Heart left ventricle (tissue), 16 donors: ENCODE data around the gene NTRK3. TPM values are rescaled to one million over a fixed set of nuclear protein-coding genes. Genes with fewer than 3 reads are reported as not detected.

ENCODE experiments used
- ATAC-seq, 4 donors: fragments of 200-7000 bp; cut with Tn5 transposase; one replicate each; pipeline ENCODE4 v1.9.1; 2020 to 2022; ENCODE audit warnings: moderate library complexity in 4 of 4, mild to moderate bottlenecking in 3 of 4, moderate number of reproducible peaks in 1 of 4
- DNase-seq, 5 donors: peaks; one replicate each; pipeline ENCODE4 v3.0.0-alpha.2; 2020
- H3K27ac ChIP-seq, 12 donors: fragments of 200-600 bp; sonication (generic) in 4 of 12; one replicate each; pipeline versions ENCODE4 v1.5.0 to v1.8.0; 2016 to 2022; ENCODE audit warnings: mild to moderate bottlenecking in 2 of 12
- H3K27me3 ChIP-seq, 9 donors: fragments of 200-600 bp; sonication (generic) in 2 of 9; one replicate each; pipeline versions ENCODE4 v1.5.1 to v1.8.0; 2016 to 2022; ENCODE audit warnings: mild to moderate bottlenecking in 3 of 9
- H3K36me3 ChIP-seq, 9 donors: fragments of 200-600 bp; sonication (generic) in 2 of 9; one replicate each; pipeline versions ENCODE4 v1.5.0 to v1.8.0; 2018 to 2022; ENCODE audit warnings: mild to moderate bottlenecking in 2 of 9
- H3K4me1 ChIP-seq, 12 donors: fragments of 200-600 bp; sonication (generic) in 4 of 12; one replicate each; pipeline versions ENCODE4 v1.5.0 to v1.8.0; 2016 to 2022; ENCODE audit warnings: mild to moderate bottlenecking in 3 of 12
- H3K4me3 ChIP-seq, 12 donors: fragments of 200-600 bp; sonication (generic) in 4 of 12; one replicate each; pipeline versions ENCODE4 v1.5.0 to v1.8.0; 2017 to 2022; ENCODE audit warnings: mild to moderate bottlenecking in 9 of 12, moderate library complexity in 4 of 12
- H3K9me3 ChIP-seq, 12 donors: fragments of 200-600 bp; sonication (generic) in 4 of 12; one replicate each; pipeline versions ENCODE4 v1.5.0 to v1.8.0; 2016 to 2022; ENCODE audit warnings: mild to moderate bottlenecking in 1 of 12
- POLR2A ChIP-seq, 2 donors: fragments of 450-650 bp; IDR thresholded peaks; one replicate each; pipeline ENCODE4 v1.6.1; 2017; ENCODE audit warnings: antibody characterized with exemption in 2 of 2, mild to moderate bottlenecking in 2 of 2, moderate library complexity in 2 of 2
- WGBS, 4 donors: extraction: QIAGEN DNeasy Blood & Tissue Kit in 2 of 4; methylation state at CpG; one replicate each; pipeline versions ENCODE4 v1.1.5 to v1.1.7; 2013 to 2018; 5-methylcytosine and 5-hydroxymethylcytosine counted together
- intact Hi-C, 10 donors: fragments of 100-400 bp; cut with DNase I; formaldehyde crosslinking; loops; one replicate each; pipeline versions ENCODE4 v1.11.1 to v1.14.2; 2022
- polyA plus RNA-seq, 2 donors: library from polyadenylated mRNA; stranded (reverse); fragments of 200-250 nt; gene quantifications; one replicate each; pipeline ENCODE4 v1.2.3, GENCODE V29; 2013
- total RNA-seq, 9 donors: library from RNA; depleted of rRNA in 2 of 9; stranded (reverse); fragments of >200 nt in 2 of 9; fragmentation: NEBNext Ultra II Directional in 3 of 9; extraction: Animal tissue kit (Norgen Biotek cat#: 25700) in 3 of 9; gene quantifications; one replicate each; pipeline versions ENCODE4 v1.1.0 to v1.2.4, GENCODE V29; 2016 to 2023
- TF ChIP-seq, protein P1 (sequence below), 12 donors: fragments of 200-600 bp; sonication (generic) in 4 of 12; IDR thresholded peaks; one replicate each; pipeline versions ENCODE4 v1.5.0 to v1.8.0; 2018 to 2022; ENCODE audit warnings: antibody characterized with exemption in 12 of 12, mild to moderate bottlenecking in 5 of 12
- donor health status: ischemic (EF 13 %, LVEDD 7.1; RV severe dilation, severe dysfunction).
- donor health status: healthy with polysubstance abuse.
- donor health status: DM: no; HTN: yes; CAD: no.
- donor health status: DM: no; HTN: no; CAD: no.
- donor health status: ischemic (EF 25% LVEDD 6.9; RV normal size, moderate dysfunction).
- donor health status: ischemic (EF 25% LVEDD 5.7; RV mildly dilated, moderate dysfunction).
- donor health status: healthy.
- donor health status: DM: yes; HTN: yes; CAD: no.
- donor health status: ischemic (EF 35%, LVEDD 5.7; RV mildly dilated, moderate dysfunction).
- donor health status: nonischemic (EF 11% LVEDD 7.7; RV severe dilation, severe dysfunction).
- donor health status: DM: yes; HTN: yes; CAD: no.
- donor health status: PGD.
- donor health status: ischemic (EF 29% LVEDD 5.4; RV normal size, mild dysfunction).
- donor health status: nonischemic (EF 23%, LVEDD 6.1; RV moderate dilation, normal function).

NTRK3 gene
- total and polyA plus RNA-seq, 11 donors, result 0.53 to 6.8 (median 2.0) TPM

DNA sequence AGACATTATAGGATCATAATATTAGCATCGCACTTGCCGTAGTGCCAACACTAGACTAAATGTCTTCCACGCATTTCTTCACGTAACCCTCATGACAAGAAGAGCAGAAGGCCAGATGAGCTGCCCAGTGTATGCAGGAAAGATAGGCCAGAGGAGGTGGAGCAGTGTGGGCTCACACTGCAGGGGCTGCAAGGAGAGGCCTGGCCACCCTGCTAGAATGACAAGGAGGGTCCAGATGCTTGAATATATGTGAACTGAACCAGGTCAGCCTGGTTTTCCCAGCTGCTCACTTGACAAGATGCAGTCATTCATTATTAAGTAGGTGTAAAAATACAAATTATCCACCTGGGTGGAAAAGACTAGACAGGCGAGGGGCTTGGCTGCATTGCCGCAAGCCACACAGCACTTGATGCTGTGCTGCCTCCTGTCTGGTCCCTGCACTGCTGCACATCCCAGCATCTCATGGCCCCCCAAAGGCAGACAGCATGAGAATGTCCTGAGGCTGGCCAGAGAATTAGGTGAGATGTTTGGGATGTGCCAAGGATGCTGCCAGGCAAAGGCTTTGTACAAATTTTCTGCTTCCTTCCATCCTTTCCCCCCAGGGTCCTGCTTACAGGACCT lies 115.2 kb downstream of the NTRK3 start:
- TF ChIP-seq POLR2A (IDR thresholded peaks at IDR 0.05), result no peak
- TF ChIP-seq, protein P1, sequence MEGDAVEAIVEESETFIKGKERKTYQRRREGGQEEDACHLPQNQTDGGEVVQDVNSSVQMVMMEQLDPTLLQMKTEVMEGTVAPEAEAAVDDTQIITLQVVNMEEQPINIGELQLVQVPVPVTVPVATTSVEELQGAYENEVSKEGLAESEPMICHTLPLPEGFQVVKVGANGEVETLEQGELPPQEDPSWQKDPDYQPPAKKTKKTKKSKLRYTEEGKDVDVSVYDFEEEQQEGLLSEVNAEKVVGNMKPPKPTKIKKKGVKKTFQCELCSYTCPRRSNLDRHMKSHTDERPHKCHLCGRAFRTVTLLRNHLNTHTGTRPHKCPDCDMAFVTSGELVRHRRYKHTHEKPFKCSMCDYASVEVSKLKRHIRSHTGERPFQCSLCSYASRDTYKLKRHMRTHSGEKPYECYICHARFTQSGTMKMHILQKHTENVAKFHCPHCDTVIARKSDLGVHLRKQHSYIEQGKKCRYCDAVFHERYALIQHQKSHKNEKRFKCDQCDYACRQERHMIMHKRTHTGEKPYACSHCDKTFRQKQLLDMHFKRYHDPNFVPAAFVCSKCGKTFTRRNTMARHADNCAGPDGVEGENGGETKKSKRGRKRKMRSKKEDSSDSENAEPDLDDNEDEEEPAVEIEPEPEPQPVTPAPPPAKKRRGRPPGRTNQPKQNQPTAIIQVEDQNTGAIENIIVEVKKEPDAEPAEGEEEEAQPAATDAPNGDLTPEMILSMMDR (IDR thresholded peaks at IDR 0.05), result no peak

DNA sequence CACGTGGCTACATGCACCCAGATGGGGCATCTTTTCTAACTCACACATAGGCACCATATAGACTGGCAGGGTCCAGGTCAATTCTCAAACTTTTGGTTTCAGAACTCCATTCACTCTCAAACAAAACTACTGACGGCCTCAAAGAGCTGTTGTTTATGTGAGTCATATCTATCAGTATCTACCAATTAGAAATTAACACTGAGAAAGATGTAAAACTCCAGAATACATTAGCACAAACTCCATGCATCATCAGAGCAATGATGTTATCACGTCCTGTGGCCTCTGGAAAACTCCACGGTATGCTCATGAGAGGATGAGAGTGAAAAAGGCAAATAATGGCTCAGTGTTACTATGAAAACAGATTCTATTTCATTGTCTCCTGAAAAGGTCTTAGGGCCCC lies 116.1 kb downstream of the NTRK3 start:
- ATAC-seq, result no peak
- Histone ChIP-seq H3K4me3 (no peak overlapping the region), H3K36me3 (no peaks in the 10 kb centered on the region), H3K4me1 (no peaks in the 10 kb centered on the region), H3K9me3 (peaks cover 0 to 7% (median 0%) of the 10 kb centered on the region in 12 donors), H3K27me3 (no peaks in the 10 kb centered on the region), H3K27ac (no peak overlapping the region)
- TF ChIP-seq, protein P1 (IDR thresholded peaks at IDR 0.05), result no peak
- no peak for TF ChIP-seq POLR2A (IDR thresholded peaks at IDR 0.05)
- no peak for DNase-seq
- 67 to 69% (median 68%) methylated on average over 4 of the region's 4 CpGs for WGBS, 4 donors
- intact Hi-C loops, result no loop called here

More for the DNA sequence above, 115.2 kb downstream of the NTRK3 start:
- no peak for ATAC-seq
- 91 to 97% (median 96%) methylated on average over 6 of the region's 6 CpGs for WGBS, 4 donors
- Histone ChIP-seq H3K4me3 (no peak overlapping the region), H3K27ac (no peak overlapping the region), H3K27me3 (no peaks in the 10 kb centered on the region), H3K9me3 (peaks cover 0 to 7% (median 0%) of the 10 kb centered on the region in 12 donors), H3K36me3 (no peaks in the 10 kb centered on the region), H3K4me1 (no peaks in the 10 kb centered on the region)
- intact Hi-C loops, result no loop called here
- no peak for DNase-seq

DNA sequence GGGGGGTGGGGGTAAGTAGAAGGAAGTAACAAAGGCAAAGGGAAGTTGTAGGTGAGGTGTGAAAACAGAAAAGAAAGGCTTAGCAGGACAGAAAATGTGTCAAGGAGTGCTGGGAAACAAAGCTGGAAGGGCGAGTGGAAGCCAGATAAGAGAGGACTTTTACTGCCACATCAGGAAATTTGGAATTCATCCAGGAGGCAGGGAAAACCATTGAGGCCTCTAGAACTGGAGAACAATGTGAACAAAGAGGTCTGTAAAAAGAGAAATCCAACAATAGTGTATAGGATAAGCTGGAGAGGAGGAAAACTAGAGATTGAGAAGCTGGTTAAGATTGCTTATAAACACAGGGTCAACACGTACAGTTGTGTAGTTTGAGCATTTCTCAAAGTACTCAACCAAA lies 116.6 kb downstream of the NTRK3 start:
- ATAC-seq, result no peak
- Histone ChIP-seq H3K4me3 (no peak overlapping the region), H3K36me3 (no peaks in the 10 kb centered on the region), H3K4me1 (no peaks in the 10 kb centered on the region), H3K27me3 (no peaks in the 10 kb centered on the region), H3K9me3 (peaks cover 0 to 7% (median 0%) of the 10 kb centered on the region in 12 donors), H3K27ac (no peak overlapping the region)
- no peak for DNase-seq
- intact Hi-C loops, result no loop called here
- WGBS, 4 donors, result 45 to 58% (median 52%) methylated on average over 2 of the region's 2 CpGs
- TF ChIP-seq POLR2A (IDR thresholded peaks at IDR 0.05), result no peak
- TF ChIP-seq, protein P1 (IDR thresholded peaks at IDR 0.05), result no peak

DNA sequence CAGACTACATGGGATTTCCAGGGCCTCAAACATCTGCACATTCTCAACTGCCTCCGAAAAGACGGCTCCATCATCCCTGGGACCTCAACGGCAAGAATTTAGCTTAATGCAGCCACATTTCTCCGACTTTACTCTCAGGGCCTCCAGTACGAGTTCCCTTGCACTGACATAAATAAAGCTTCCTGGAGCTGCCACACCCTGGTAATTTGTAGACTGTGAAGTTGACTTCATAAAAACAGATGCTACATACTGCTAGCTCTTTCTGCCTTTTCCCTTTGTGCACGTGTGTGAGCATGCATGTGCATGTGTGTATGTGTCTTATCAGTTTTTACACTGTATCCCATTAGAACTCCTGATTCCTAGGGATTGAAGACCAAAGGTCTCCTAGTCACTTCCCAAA lies 122.7 kb downstream of the NTRK3 start:
- ATAC-seq (no peak), DNase-seq (no peak)
- 81 to 90% (median 83%) methylated on average over 6 of the region's 6 CpGs for WGBS, 4 donors
- Histone ChIP-seq H3K4me3 (no peak overlapping the region), H3K9me3 (no peaks in the 10 kb centered on the region), H3K27ac (no peak overlapping the region), H3K4me1 (no peaks in the 10 kb centered on the region), H3K36me3 (no peaks in the 10 kb centered on the region), H3K27me3 (no peaks in the 10 kb centered on the region)
- intact Hi-C loops, result no loop called here
- TF ChIP-seq POLR2A (IDR thresholded peaks at IDR 0.05), result no peak
- TF ChIP-seq, protein P1 (IDR thresholded peaks at IDR 0.05), result no peak
